ENCODE measurements around the gene HRAS.
"Not testable (repeated sequence)": the region's sequence is repeated elsewhere in the genome, so short reads cannot be mapped to it uniquely, and the experiment has no call there.

The HRAS gene

DNA sequence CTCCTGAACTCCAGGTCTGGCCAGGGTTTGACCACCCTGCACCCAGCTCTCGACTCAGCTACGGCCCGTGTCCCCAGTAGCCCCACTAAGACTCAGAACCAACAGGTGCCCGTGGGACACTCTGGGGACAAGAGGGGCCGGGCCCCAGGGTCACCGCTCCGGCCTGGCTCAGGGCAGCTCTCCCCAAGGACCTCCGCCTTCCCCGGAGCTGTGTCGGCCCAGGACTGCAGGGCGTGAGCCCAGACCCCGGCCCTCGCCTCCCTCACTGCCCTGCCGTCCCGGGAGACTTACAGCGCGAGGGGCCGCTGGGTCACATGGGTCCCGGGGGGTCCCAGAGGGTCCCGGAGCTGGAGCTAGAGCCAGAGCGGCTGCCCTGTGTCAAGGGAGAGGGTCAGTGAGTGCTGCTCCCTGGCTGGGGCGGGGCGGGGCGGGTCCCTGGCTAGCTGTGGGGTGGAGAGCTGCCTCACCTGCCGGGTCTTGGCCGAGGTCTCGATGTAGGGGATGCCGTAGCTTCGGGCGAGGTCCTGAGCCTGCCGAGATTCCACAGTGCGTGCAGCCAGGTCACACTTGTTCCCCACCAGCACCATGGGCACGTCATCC lies 2.3 kb downstream of the HRAS start:
- no peak for DNase-seq (ENCODE audit: low spot score)

DNA sequence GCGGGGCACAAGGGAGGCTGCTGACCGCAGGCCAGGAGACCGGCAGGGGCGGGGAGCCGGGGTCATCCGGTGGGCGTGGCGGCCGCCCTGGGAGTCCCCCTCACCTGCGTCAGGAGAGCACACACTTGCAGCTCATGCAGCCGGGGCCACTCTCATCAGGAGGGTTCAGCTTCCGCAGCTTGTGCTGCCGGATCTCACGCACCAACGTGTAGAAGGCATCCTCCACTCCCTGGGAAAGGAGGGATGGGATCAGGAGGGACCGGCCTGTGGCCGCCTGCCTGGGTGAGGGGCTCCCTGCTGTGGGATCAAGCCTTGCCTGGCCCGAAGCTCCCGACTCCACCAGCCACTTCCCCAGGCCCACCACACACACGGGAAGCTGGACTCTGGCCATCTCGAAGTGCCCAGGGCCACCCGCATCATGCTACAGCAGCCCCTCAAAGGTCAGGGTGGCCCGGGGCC lies 2.8 kb downstream of the HRAS start:
- no peak for DNase-seq (ENCODE audit: low spot score)

DNA sequence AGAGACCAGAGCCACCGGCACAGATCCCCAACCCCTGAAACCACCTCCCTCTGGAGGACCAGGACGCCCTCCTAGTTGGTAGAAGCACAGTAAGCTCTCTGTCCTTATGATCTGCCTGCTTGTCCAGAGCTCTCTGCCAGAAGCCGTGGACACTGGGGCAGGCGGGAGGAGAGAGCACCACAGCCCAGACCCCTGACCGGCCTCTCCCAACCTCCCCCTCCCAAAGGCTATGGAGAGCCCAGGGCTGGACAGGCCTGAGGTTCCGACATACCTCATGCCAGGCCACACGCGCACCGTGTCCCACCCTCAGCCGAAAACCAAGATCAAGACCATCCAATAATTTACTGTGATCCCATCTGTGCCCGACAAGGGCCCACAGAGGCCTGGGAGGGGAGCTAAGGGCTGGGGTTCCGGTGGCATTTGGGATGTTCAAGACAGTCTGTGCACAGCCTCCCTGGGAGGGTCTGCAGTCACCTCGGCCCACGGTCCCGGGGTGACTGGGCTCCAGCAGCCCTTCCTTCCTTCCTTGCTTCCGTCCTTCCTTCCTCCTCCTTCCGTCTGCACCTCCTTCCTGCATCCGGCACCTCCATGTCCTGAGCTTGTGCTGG lies 3.4 kb downstream of the HRAS start:
- DNase-seq (ENCODE audit: low spot score) = no peak

- no peak for DNase-seq (ENCODE audit: low spot score)
Measured at GRCh38 chr11:530960-531831, 4.2 kb downstream of the HRAS start.

DNA sequence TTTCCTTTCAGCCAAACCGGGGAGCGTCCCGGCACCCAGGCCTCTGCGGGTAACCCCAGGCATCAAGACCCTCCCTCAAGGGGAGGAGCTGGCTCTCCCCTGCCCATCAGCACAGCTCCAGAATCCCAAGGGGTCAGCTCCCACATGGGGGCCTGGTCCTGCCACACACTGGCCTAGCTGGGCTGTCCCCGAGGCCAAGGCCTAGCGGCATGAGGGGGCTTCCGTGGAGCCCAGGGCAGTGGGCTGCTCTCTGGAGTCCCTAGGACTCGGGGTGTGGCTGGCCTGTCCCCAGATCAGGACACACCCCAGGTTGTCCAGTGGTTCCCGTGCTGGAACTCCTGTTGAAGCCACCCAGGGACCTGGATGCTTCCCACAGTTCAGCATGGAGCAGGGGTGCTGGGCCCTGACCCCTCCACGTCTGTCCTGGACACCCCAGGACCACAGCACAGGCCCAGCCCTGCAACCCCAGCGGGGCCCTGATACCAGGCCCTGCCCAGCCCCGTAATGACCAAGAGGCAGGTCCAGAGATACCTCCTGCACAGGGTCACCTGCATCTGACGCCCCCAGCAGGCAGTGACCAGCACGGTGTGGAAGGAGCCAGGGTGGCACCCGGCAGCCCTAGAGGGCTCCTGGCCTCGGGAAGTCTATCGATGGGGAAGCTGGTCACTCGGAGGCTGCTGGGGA lies 5.5 kb downstream of the HRAS start:
- DNase-seq (ENCODE audit: low spot score) = no peak

DNA sequence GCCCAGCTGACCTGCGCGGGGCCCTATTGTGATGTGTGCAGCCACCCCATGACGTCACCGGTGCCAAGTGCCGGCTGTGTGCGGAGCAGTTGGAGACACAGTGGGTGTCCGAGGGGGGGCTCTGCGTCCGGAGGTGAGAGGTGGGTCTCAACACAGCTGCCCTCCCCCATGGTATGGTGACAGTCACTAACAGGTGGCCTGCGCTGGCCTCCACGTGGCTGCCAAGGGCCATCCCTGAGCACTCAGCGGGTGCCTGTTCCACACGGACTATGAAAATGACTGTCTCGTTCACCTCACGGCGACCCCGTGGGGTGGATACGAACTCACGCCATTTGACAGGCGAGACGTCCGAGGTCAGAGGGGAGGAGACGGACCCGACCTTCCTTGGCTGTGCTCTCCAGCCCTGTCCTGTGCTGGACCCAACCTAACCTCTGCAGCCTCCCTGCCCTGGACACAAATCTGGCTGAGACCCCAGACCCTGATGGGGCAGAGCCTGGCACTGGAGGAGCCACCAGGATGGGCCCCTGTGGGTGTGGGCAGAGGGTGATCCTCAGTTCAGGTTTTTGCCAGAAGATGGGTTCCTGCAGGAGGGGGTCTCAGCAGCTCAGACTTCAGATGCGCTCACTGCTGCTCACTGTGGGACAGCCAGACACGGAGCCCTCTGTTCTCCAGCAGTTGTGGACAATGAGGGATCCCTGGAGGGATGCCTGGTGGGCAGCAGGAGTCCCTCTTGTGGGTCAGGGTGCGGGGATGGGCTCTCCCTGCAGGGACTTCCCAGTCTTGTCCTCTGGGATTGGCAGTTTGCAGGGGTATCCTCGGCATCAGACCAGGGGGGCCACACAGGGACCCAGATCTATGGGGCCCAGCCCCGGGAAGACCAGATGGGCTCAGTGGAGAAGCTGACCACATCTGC lies 6.3 kb downstream of the HRAS start:
- no peak for DNase-seq (ENCODE audit: low spot score)

- no peak for DNase-seq (ENCODE audit: low spot score)
Measured at GRCh38 chr11:528166-528814, 7.1 kb downstream of the HRAS start.

GRCh38 chr11:526192-526591 lies 9.2 kb downstream of the HRAS start:
- no peak for DNase-seq (ENCODE audit: low spot score)

- DNase-seq (ENCODE audit: low spot score) = no peak
Measured at GRCh38 chr11:521177-521688, 14.1 kb downstream of the HRAS start.

GRCh38 chr11:520428-521176 lies 14.8 kb downstream of the HRAS start:
- DNase-seq (ENCODE audit: low spot score) = no peak

DNA sequence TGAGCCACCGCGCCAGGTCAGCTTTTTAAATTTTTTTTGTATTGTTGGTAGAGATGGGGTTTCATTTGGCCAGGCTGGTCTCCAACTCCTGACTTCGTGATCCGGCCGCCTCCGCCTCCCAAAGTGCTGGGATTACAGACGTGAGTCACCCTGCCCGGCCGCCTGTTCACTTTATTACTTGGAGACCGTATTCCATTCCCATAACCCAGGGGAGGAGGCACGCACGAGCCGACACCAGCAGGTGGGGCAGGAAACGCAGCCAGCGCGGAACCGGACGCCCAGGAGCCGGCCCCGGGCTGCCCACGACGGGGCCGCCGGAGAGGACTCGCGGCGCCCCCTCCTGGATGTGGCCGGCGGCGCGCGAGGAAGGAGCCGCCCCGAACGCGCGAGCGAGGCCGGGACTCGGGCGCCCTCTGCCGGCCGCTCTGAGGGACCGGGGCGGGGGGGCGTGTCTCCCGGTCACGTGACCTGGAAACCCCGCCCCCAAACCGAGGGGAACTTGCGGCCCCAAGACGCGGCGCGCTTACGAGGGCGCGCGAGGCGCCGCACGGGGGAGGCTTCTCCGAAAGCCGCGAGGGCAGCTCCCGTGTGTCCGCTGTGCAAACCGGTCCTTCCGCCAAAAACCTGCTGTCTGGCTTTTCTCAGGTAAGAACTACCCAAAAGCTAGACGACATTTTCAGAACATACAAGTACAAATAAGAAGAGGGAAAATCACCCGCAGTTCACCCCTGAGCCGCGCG lies 16.7 kb downstream of the HRAS start:
- peak; percentile 89 for DNase-seq (ENCODE audit: low spot score)

GRCh38 chr11:516918-517685 lies 18.3 kb downstream of the HRAS start:
- not testable (repeated sequence) for DNase-seq (ENCODE audit: low spot score)

- DNase-seq (ENCODE audit: low spot score) = no peak
Measured at GRCh38 chr11:516400-516799, 19.0 kb downstream of the HRAS start.

- DNase-seq (ENCODE audit: low spot score) = no peak
Measured at GRCh38 chr11:515131-515530, 20.2 kb downstream of the HRAS start.

DNA sequence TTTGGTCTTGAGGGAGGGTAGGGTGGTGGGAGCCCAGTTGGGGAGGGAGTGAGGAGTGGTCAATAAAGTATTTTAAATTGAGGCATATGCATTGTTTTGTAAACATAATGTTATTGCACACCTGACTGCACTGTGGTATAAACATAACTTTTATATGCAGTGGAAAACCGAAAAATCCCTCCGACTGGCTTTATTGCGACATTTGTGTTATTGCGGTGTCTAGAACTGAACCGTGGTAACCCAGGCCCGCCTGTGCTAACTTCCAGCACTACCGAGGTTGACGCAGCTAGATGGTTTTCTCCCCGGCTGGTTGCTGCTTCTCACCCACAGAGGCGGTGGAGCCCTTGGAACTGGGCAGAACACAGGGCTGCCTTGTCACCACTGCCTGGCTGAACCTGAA lies 20.8 kb downstream of the HRAS start:
- DNase-seq (ENCODE audit: low spot score) = no peak

GRCh38 chr11:512761-513595 lies 22.4 kb downstream of the HRAS start:
- DNase-seq (ENCODE audit: low spot score) = no peak

- DNase-seq (ENCODE audit: low spot score) = no peak
Measured at GRCh38 chr11:508956-509355, 26.4 kb downstream of the HRAS start.

Data from ecto neural progenitor cell (in vitro differentiated cells).